GM23248 (cell line): Measurements from ENCODE around the gene BCHE.

ENCODE experiments used
- EZH2 ChIP-seq: fragments of 200-600 bp; sonication (generic); IDR thresholded peaks from 2 replicates; pipeline ENCODE4 v1.6.1; 2018; ENCODE audit warnings: antibody characterized with exemption, mild to moderate bottlenecking; ENCODE audit not compliant: insufficient read depth, poor library complexity, severe bottlenecking
- EZH2phosphoT487 ChIP-seq: fragments of 200-600 bp; sonication (generic); IDR thresholded peaks from 2 replicates; pipeline ENCODE4 v1.6.1; 2018; ENCODE audit warnings: antibody characterized with exemption, moderate library complexity, mild to moderate bottlenecking, low read depth; ENCODE audit not compliant: insufficient read depth

- TF ChIP-seq EZH2phosphoT487 (no peak), EZH2 (no peak)
Observed at GRCh38 chr3:165874663-165875489, 37.7 kb upstream of the BCHE start.
